ENCODE measurements around the gene TMEM154. TPM values are rescaled to one million over a fixed set of nuclear protein-coding genes. Genes with fewer than 3 reads are reported as not detected.

Gene TMEM154
- polyA plus RNA-seq, 1 donor (not counting 4 experiments of a cell fraction or from before 2014, with no cell fraction given) = 106 TPM

GRCh38 chr4:152686452-152687013 lies 6.7 kb upstream of the TMEM154 start:
- no peak for FAIRE-seq
- dilution Hi-C loops (cut with MboI; ENCODE audit: extremely low pct_ligation_motif_present, low sequenced_read_pairs) = no loop called here
- TF ChIP-seq EZH2 (IDR thresholded peaks at IDR 0.05; ENCODE audit: low read length) = no peak
- TF ChIP-seq CTCF (optimal IDR thresholded peaks at IDR 0.05 in 1 of 3, IDR thresholded peaks at IDR 0.05 in 1 of 3, conservative IDR thresholded peaks at IDR 0.05 in 1 of 3; ENCODE audit: extremely low read depth in 1 of 3, insufficient read depth in 2 of 3, low read length in 3 of 3) = no peak

GRCh38 chr4:152684587-152684986 lies 4.8 kb upstream of the TMEM154 start:
- FAIRE-seq = no peak
- peaks cover 39% of the 10 kb centered on the region for H3K4me1 ChIP-seq (ENCODE audit: control insufficient read depth, extremely low read depth, insufficient read depth, low read length)

More at GRCh38 chr4:152686452-152687013, 6.7 kb upstream of the TMEM154 start:
- Histone ChIP-seq H3K79me2 (ENCODE audit: control insufficient read depth, insufficient read depth, low read length) (no peaks in the 10 kb centered on the region), H3K9ac (ENCODE audit: control insufficient read depth, extremely low read depth, insufficient read depth, low read length) (no peak overlapping the region), H3K9me1 (ENCODE audit: control insufficient read depth, extremely low read depth, insufficient read depth, low read length) (no peaks in the 10 kb centered on the region), H3K4me1 (ENCODE audit: control insufficient read depth, extremely low read depth, insufficient read depth, low read length) (peaks cover 25% of the 10 kb centered on the region), H3K9me3 (ENCODE audit: control insufficient read depth, low read depth, low read length) (no peaks in the 10 kb centered on the region), H2AFZ (ENCODE audit: control insufficient read depth, low read length) (no peak overlapping the region), H3K4me2 (ENCODE audit: control insufficient read depth, extremely low read depth, insufficient read depth, low read depth, low read length) (no peak overlapping the region), H3K27me3 (ENCODE audit: control insufficient read depth, extremely low read depth, insufficient read depth, low read length) (no peaks in the 10 kb centered on the region), H3K27ac (ENCODE audit: control insufficient read depth, insufficient read depth, low read length) (no peak overlapping the region), H3K36me3 (ENCODE audit: control insufficient read depth in 2 of 2, extremely low read depth in 1 of 2, insufficient read depth in 2 of 2, low read length in 2 of 2) (no peaks in the 10 kb centered on the region), H3K4me3 (ENCODE audit: control insufficient read depth in 2 of 3, extremely low read depth in 1 of 3, insufficient read depth in 2 of 3, low read depth in 1 of 3, low read length in 3 of 3) (no peak overlapping the region), H4K20me1 (ENCODE audit: control insufficient read depth, extremely low read depth, insufficient read depth, low read length) (no peaks in the 10 kb centered on the region)
- no peak for DNase-seq (ENCODE audit: low read depth, low spot score)

More at GRCh38 chr4:152684587-152684986, 4.8 kb upstream of the TMEM154 start:
- no peak for TF ChIP-seq EZH2 (IDR thresholded peaks at IDR 0.05; ENCODE audit: low read length)
- TF ChIP-seq CTCF (optimal IDR thresholded peaks at IDR 0.05 in 1 of 3, IDR thresholded peaks at IDR 0.05 in 1 of 3, conservative IDR thresholded peaks at IDR 0.05 in 1 of 3; ENCODE audit: extremely low read depth in 1 of 3, insufficient read depth in 2 of 3, low read length in 3 of 3) = no peak
- Histone ChIP-seq H3K9me3 (ENCODE audit: control insufficient read depth, low read depth, low read length) (no peaks in the 10 kb centered on the region), H2AFZ (ENCODE audit: control insufficient read depth, low read length) (no peak overlapping the region), H3K36me3 (ENCODE audit: control insufficient read depth in 2 of 2, extremely low read depth in 1 of 2, insufficient read depth in 2 of 2, low read length in 2 of 2) (no peaks in the 10 kb centered on the region), H3K4me2 (ENCODE audit: control insufficient read depth, extremely low read depth, insufficient read depth, low read depth, low read length) (no peak overlapping the region), H3K79me2 (ENCODE audit: control insufficient read depth, insufficient read depth, low read length) (peaks cover 2% of the 10 kb centered on the region), H4K20me1 (ENCODE audit: control insufficient read depth, extremely low read depth, insufficient read depth, low read length) (no peaks in the 10 kb centered on the region), H3K4me3 (ENCODE audit: control insufficient read depth in 2 of 3, extremely low read depth in 1 of 3, insufficient read depth in 2 of 3, low read depth in 1 of 3, low read length in 3 of 3) (no peak overlapping the region), H3K9ac (ENCODE audit: control insufficient read depth, extremely low read depth, insufficient read depth, low read length) (no peak overlapping the region), H3K27me3 (ENCODE audit: control insufficient read depth, extremely low read depth, insufficient read depth, low read length) (no peaks in the 10 kb centered on the region), H3K27ac (ENCODE audit: control insufficient read depth, insufficient read depth, low read length) (no peak overlapping the region), H3K9me1 (ENCODE audit: control insufficient read depth, extremely low read depth, insufficient read depth, low read length) (no peaks in the 10 kb centered on the region)
- dilution Hi-C loops (cut with MboI; ENCODE audit: extremely low pct_ligation_motif_present, low sequenced_read_pairs) = no loop called here
- no peak for DNase-seq (ENCODE audit: low read depth, low spot score)
